Heart right ventricle (tissue), 16 donors: Measurements from ENCODE around the gene LMX1A. TPM values are rescaled to one million over a fixed set of nuclear protein-coding genes. Genes with fewer than 3 reads are reported as not detected.

Experiments used
- ATAC-seq, 8 donors: fragments of 200-7000 bp; cut with Tn5 transposase; one replicate each; pipeline ENCODE4 v1.9.1; 2020; ENCODE audit warnings: mild to moderate bottlenecking in 8 of 8, moderate library complexity in 8 of 8, moderate number of reproducible peaks in 1 of 8
- DNase-seq, 2 donors: peaks; one replicate each; pipeline ENCODE4 v3.0.0-alpha.2; 2020
- H3K27ac ChIP-seq, 10 donors: fragments of 200-600 bp; sonication (generic) in 2 of 10; one replicate each; pipeline versions ENCODE4 v1.5.0 to v1.8.0; 2020 to 2022; ENCODE audit warnings: mild to moderate bottlenecking in 3 of 10
- H3K27me3 ChIP-seq, 7 donors: fragments of 200-600 bp; one replicate each; pipeline ENCODE4 v1.8.0; 2021 to 2022; ENCODE audit warnings: mild to moderate bottlenecking in 2 of 7
- H3K36me3 ChIP-seq, 9 donors: fragments of 200-600 bp; sonication (generic) in 1 of 9; one replicate each; pipeline versions ENCODE4 v1.5.0 to v1.8.0; 2020 to 2022; ENCODE audit warnings: mild to moderate bottlenecking in 2 of 9
- H3K4me1 ChIP-seq, 9 donors: fragments of 200-600 bp; sonication (generic) in 1 of 9; one replicate each; pipeline versions ENCODE4 v1.5.0 to v1.8.0; 2020 to 2022; ENCODE audit warnings: mild to moderate bottlenecking in 4 of 9
- H3K4me3 ChIP-seq, 10 donors: fragments of 200-600 bp; sonication (generic) in 2 of 10; one replicate each; pipeline versions ENCODE4 v1.5.0 to v1.8.0; 2020 to 2022; ENCODE audit warnings: mild to moderate bottlenecking in 7 of 10, moderate library complexity in 2 of 10
- H3K9me3 ChIP-seq, 11 donors: fragments of 200-600 bp in 10 of 11; sonication (generic) in 2 of 11; one replicate each; pipeline versions ENCODE4 v1.5.0 to v1.8.0; 2013 to 2022; ENCODE audit warnings: mild to moderate bottlenecking in 2 of 11, control low read depth in 1 of 11, moderate library complexity in 1 of 11
- WGBS, 2 donors: extraction: QIAGEN DNeasy Blood & Tissue Kit; methylation state at CpG; one replicate each; pipeline ENCODE4 v1.1.7; 2013; ENCODE audit warnings: inconsistent platforms in 1 of 2; 5-methylcytosine and 5-hydroxymethylcytosine counted together
- intact Hi-C, 10 donors: fragments of 100-400 bp; cut with DNase I; formaldehyde crosslinking; loops; one replicate each; pipeline versions ENCODE4 v1.11.1 to v1.14.2; 2022
- polyA plus RNA-seq, 2 donors: library from polyadenylated mRNA; stranded (reverse); fragments of 200-250 nt; gene quantifications; one replicate each; pipeline ENCODE4 v1.2.3, GENCODE V29; 2013
- total RNA-seq, 10 donors: library from RNA; stranded (reverse); fragmentation: NEBNext Ultra II Directional in 3 of 10; extraction: Animal tissue kit (Norgen Biotek cat#: 25700) in 3 of 10; gene quantifications; one replicate each; pipeline versions ENCODE4 v1.2.1 to v1.2.4, GENCODE V29; 2021 to 2023
- TF ChIP-seq, protein P1 (sequence below), 9 donors: fragments of 200-600 bp; sonication (generic) in 2 of 9; IDR thresholded peaks; one replicate each; pipeline versions ENCODE4 v1.5.0 to v1.8.0; 2021 to 2022; ENCODE audit warnings: antibody characterized with exemption in 9 of 9, mild to moderate bottlenecking in 5 of 9, moderate library complexity in 1 of 9
- donor health status: Arrhythmogenic right ventricular cardiomyopathy.
- donor health status: ischemic (EF 13 %, LVEDD 7.1; RV severe dilation, severe dysfunction).
- donor health status: healthy with polysubstance abuse.
- donor health status: DM: no; HTN: yes; CAD: no.
- donor health status: DM: no; HTN: no; CAD: no.
- donor health status: ischemic (EF 25% LVEDD 6.9; RV normal size, moderate dysfunction).
- donor health status: ischemic (EF 25% LVEDD 5.7; RV mildly dilated, moderate dysfunction).
- donor health status: healthy.
- donor health status: DM: yes; HTN: yes; CAD: no.
- donor health status: Ischemic cardiomyopathy.
- donor health status: ischemic (EF 35%, LVEDD 5.7; RV mildly dilated, moderate dysfunction).
- donor health status: nonischemic (EF 11% LVEDD 7.7; RV severe dilation, severe dysfunction).
- donor health status: DM: yes; HTN: yes; CAD: no.
- donor health status: PGD.
- donor health status: ischemic (EF 29% LVEDD 5.4; RV normal size, mild dysfunction).
- donor health status: nonischemic (EF 23%, LVEDD 6.1; RV moderate dilation, normal function).

Gene LMX1A
- total and polyA plus RNA-seq, 12 donors: 0.04 to 0.19 (median 0.14) TPM; not detected in 9

- H3K27ac ChIP-seq: no peak overlapping the region
- H3K4me3 ChIP-seq: no peak overlapping the region
- intact Hi-C loops: no loop called here
- no peaks in the 10 kb centered on the region for H3K9me3 ChIP-seq
- DNase-seq: no peak
- TF ChIP-seq, protein P1, sequence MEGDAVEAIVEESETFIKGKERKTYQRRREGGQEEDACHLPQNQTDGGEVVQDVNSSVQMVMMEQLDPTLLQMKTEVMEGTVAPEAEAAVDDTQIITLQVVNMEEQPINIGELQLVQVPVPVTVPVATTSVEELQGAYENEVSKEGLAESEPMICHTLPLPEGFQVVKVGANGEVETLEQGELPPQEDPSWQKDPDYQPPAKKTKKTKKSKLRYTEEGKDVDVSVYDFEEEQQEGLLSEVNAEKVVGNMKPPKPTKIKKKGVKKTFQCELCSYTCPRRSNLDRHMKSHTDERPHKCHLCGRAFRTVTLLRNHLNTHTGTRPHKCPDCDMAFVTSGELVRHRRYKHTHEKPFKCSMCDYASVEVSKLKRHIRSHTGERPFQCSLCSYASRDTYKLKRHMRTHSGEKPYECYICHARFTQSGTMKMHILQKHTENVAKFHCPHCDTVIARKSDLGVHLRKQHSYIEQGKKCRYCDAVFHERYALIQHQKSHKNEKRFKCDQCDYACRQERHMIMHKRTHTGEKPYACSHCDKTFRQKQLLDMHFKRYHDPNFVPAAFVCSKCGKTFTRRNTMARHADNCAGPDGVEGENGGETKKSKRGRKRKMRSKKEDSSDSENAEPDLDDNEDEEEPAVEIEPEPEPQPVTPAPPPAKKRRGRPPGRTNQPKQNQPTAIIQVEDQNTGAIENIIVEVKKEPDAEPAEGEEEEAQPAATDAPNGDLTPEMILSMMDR (IDR thresholded peaks at IDR 0.05): no peak
- no peaks in the 10 kb centered on the region for H3K4me1 ChIP-seq
- no peaks in the 10 kb centered on the region for H3K36me3 ChIP-seq
- peaks cover 0 to 9% (median 0%) of the 10 kb centered on the region in 7 donors for H3K27me3 ChIP-seq
- no peak for ATAC-seq
Observed at GRCh38 chr1:165216254-165216653, 140.3 kb downstream of the LMX1A start.

GRCh38 chr1:165215676-165216075 lies 140.8 kb downstream of the LMX1A start:
- WGBS, 2 donors: 74 to 80% methylated on average over 2 of the region's 2 CpGs
- intact Hi-C loops: no loop called here
- no peak overlapping the region for H3K4me3 ChIP-seq
- ATAC-seq: no peak
- DNase-seq: no peak
- no peak overlapping the region for H3K27ac ChIP-seq
- H3K4me1 ChIP-seq: no peaks in the 10 kb centered on the region
- TF ChIP-seq, protein P1 (IDR thresholded peaks at IDR 0.05): no peak
- peaks cover 0 to 9% (median 0%) of the 10 kb centered on the region in 7 donors for H3K27me3 ChIP-seq
- H3K36me3 ChIP-seq: no peaks in the 10 kb centered on the region
- no peaks in the 10 kb centered on the region for H3K9me3 ChIP-seq

DNA sequence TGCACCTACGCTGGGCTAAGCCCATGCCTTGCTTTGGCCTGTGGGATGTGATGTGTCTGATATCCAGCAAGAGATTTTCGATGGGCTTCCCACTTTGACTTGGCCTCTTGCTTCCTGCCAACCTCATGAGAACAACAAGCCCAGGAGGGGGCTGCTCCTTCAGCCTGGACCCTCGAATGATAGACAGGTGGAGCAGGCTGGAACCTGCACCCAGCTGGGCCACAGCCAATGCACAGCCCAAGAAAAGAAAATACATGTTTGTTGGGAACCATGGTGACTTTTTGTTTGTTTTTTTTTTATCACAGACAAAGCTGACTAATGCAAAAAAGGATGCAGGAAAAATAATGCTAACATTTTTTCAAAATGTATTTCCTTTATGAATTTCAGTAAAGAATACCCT lies 144.3 kb downstream of the LMX1A start:
- 57 to 68% methylated on average over 3 of the region's 3 CpGs for WGBS, 2 donors
- no peaks in the 10 kb centered on the region for H3K4me1 ChIP-seq
- ATAC-seq (no peak), DNase-seq (no peak)
- no peak overlapping the region for H3K4me3 ChIP-seq
- H3K27ac ChIP-seq: no peak overlapping the region
- peaks cover 0 to 7% (median 3%) of the 10 kb centered on the region in 7 donors for H3K27me3 ChIP-seq
- intact Hi-C loops: no loop called here
- no peaks in the 10 kb centered on the region for H3K9me3 ChIP-seq
- TF ChIP-seq, protein P1 (IDR thresholded peaks at IDR 0.05): no peak
- H3K36me3 ChIP-seq: no peaks in the 10 kb centered on the region

GRCh38 chr1:165207853-165208515 lies 148.5 kb downstream of the LMX1A start:
- intact Hi-C loops: no loop called here
- DNase-seq (no peak), ATAC-seq (no peak)
- Histone ChIP-seq H3K9me3 (no peaks in the 10 kb centered on the region), H3K27ac (no peak overlapping the region), H3K4me3 (no peak overlapping the region), H3K4me1 (no peaks in the 10 kb centered on the region), H3K27me3 (peaks cover 0 to 5% (median 0%) of the 10 kb centered on the region in 7 donors), H3K36me3 (no peaks in the 10 kb centered on the region)
- WGBS, 2 donors: 37 to 44% methylated on average over 5 of the region's 5 CpGs
- TF ChIP-seq, protein P1 (IDR thresholded peaks at IDR 0.05): no peak
